Loucy (cell line): ENCODE measurements around the gene SUSD6.
A peak's percentile ranks its signal among the peaks of the same experiment; 100 is the strongest.

Source experiments
- H2AFZ ChIP-seq: fragments of 200-600 bp; sonication (generic); 2 replicates; pipeline ENCODE4 v1.6.0; 2016; ENCODE audit warnings: antibody characterized with exemption, mild to moderate bottlenecking, low read length, moderate library complexity
- H3F3A ChIP-seq: fragments of 200-600 bp; 2 replicates; pipeline ENCODE4 v1.6.0; 2016; ENCODE audit warnings: antibody characterized with exemption, low read depth, mild to moderate bottlenecking
- H3K27me3 ChIP-seq: fragments of 200-600 bp; sonication (generic); 2 replicates; pipeline ENCODE4 v1.6.1; 2014; ENCODE audit warnings: low read length, mild to moderate bottlenecking; ENCODE audit not compliant: insufficient read depth, poor library complexity, severe bottlenecking
- H3K36me3 ChIP-seq: fragments of 200-600 bp; sonication (generic); 2 replicates; pipeline ENCODE4 v1.6.1; 2016; ENCODE audit warnings: low read length; ENCODE audit not compliant: insufficient read depth
- H3K4me1 ChIP-seq: fragments of 200-600 bp; sonication (generic); 2 replicates; pipeline ENCODE4 v1.5.1; 2014; ENCODE audit warnings: low read length, mild to moderate bottlenecking; ENCODE audit not compliant: insufficient read depth, poor library complexity, severe bottlenecking
- H3K4me2 ChIP-seq: fragments of 200-600 bp; sonication (generic); 2 replicates; pipeline ENCODE4 v1.6.0; 2014; ENCODE audit warnings: antibody characterized with exemption, low read length, low read depth, mild to moderate bottlenecking; ENCODE audit not compliant: poor library complexity, severe bottlenecking
- H3K4me3 ChIP-seq: fragments of 200-600 bp; sonication (generic); 2 replicates; pipeline ENCODE4 v1.5.1; 2014; ENCODE audit warnings: low read length, mild to moderate bottlenecking, mixed read lengths; ENCODE audit not compliant: poor library complexity, severe bottlenecking
- H3K79me2 ChIP-seq: fragments of 200-600 bp; sonication (generic); 2 replicates; pipeline ENCODE4 v1.6.1; 2014; ENCODE audit warnings: low read length; ENCODE audit not compliant: insufficient read depth
- H3K9ac ChIP-seq: fragments of 200-600 bp; sonication (generic); 2 replicates; pipeline ENCODE4 v1.6.0; 2014; ENCODE audit warnings: mild to moderate bottlenecking, low read depth, low read length, moderate library complexity; ENCODE audit not compliant: poor library complexity, severe bottlenecking
- H3K9me2 ChIP-seq: fragments of 200-600 bp; sonication (generic); replicated peaks from 2 replicates; pipeline ENCODE4 v1.6.1; 2016; ENCODE audit warnings: low read depth, low read length, mixed read lengths
- H3K9me3 ChIP-seq: fragments of 200-600 bp; sonication (generic); 2 replicates; pipeline ENCODE4 v1.6.1; 2014; ENCODE audit warnings: mild to moderate bottlenecking, antibody characterized with exemption, low read length, low read depth; ENCODE audit not compliant: insufficient read depth
- H4K20me1 ChIP-seq: fragments of 200-600 bp; sonication (generic); 2 replicates; pipeline ENCODE4 v1.6.0; 2014; ENCODE audit warnings: antibody characterized with exemption, low read length, mild to moderate bottlenecking; ENCODE audit not compliant: insufficient read depth, poor library complexity, severe bottlenecking
- EZH2phosphoT487 ChIP-seq: fragments of 200-600 bp; IDR thresholded peaks from 2 replicates; pipeline ENCODE4 v1.6.1; 2018; ENCODE audit warnings: antibody characterized with exemption, mild to moderate bottlenecking, moderate library complexity, borderline replicate concordance
- TF ChIP-seq, protein P1 (sequence below): fragments of 200-600 bp; sonication (generic); conservative IDR thresholded peaks from 2 replicates; pipeline ENCODE4 v1.5.1; 2014; ENCODE audit warnings: mild to moderate bottlenecking, antibody characterized with exemption, low read length

Gene SUSD6

DNA sequence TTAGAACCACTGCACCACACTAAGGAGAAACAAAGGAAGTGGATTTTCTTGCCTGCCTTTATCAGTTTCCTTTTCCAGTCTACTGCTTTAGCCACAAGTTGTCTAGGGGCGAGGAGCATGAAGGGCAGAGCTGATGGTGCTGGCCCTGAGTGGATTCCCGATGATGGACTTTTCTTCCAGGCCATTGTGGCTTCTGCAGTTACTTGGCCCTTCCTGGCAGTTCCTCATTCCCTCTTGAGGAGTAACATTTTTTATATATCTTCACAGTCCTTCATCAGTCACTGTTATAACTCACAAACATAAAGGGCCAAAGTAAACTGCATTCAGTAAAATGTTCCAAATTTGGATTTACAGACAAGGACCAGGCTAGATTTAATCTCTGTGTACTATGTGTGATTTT is 94.3 kb downstream of the SUSD6 start:
- Histone ChIP-seq H3K9ac (peak overlapping the region; percentile 39), H3F3A (peaks cover 5% of the 10 kb centered on the region; the same call in 1 of the 2 replicates), H3K4me3 (peak overlapping the region; percentile 19), H3K9me2 (no peaks in the 10 kb centered on the region), H3K79me2 (peaks cover 34% of the 10 kb centered on the region), H3K36me3 (peaks cover 58% of the 10 kb centered on the region; the same call in 1 of the 2 replicates), H2AFZ (no peak overlapping the region), H3K27me3 (no peaks in the 10 kb centered on the region), H3K4me1 (peaks cover 54% of the 10 kb centered on the region), H3K4me2 (peak overlapping the region; percentile 57), H4K20me1 (no peaks in the 10 kb centered on the region), H3K9me3 (no peaks in the 10 kb centered on the region)
- TF ChIP-seq EZH2phosphoT487: no peak
- TF ChIP-seq, protein P1, sequence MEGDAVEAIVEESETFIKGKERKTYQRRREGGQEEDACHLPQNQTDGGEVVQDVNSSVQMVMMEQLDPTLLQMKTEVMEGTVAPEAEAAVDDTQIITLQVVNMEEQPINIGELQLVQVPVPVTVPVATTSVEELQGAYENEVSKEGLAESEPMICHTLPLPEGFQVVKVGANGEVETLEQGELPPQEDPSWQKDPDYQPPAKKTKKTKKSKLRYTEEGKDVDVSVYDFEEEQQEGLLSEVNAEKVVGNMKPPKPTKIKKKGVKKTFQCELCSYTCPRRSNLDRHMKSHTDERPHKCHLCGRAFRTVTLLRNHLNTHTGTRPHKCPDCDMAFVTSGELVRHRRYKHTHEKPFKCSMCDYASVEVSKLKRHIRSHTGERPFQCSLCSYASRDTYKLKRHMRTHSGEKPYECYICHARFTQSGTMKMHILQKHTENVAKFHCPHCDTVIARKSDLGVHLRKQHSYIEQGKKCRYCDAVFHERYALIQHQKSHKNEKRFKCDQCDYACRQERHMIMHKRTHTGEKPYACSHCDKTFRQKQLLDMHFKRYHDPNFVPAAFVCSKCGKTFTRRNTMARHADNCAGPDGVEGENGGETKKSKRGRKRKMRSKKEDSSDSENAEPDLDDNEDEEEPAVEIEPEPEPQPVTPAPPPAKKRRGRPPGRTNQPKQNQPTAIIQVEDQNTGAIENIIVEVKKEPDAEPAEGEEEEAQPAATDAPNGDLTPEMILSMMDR: no peak

DNA sequence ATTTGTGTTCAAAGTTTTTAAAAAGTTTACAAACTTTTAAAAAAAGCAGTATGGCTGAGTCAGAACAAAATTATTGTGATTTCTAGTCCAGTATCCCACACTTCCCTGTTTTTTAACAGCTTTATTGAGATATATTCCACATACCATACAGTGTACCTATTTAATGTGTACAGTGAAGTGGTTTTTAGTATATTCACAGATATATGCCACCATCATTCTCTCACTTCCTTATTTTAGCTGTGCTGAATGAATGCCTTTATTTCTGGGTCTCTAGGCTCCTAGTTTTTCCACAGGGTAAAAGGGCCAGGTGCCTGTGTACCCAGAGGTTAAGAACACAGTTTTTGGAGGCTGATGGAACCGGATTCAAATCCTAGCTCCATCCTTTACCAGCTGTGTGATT is 96.7 kb downstream of the SUSD6 start:
- no peak overlapping the region for H2AFZ ChIP-seq
- H3K27me3 ChIP-seq: no peaks in the 10 kb centered on the region
- H3K4me2 ChIP-seq: no peak overlapping the region
- no peak for TF ChIP-seq EZH2phosphoT487
- TF ChIP-seq, protein P1: no peak
- H3K4me1 ChIP-seq: peaks cover 46% of the 10 kb centered on the region
- peaks cover 74% of the 10 kb centered on the region; the same call in 1 of the 2 replicates for H3K36me3 ChIP-seq
- no peaks in the 10 kb centered on the region for H3K9me2 ChIP-seq
- H3K79me2 ChIP-seq: peaks cover 19% of the 10 kb centered on the region
- no peaks in the 10 kb centered on the region for H3F3A ChIP-seq
- H3K9me3 ChIP-seq: no peaks in the 10 kb centered on the region
- no peaks in the 10 kb centered on the region for H4K20me1 ChIP-seq
- no peak overlapping the region for H3K4me3 ChIP-seq
- H3K9ac ChIP-seq: no peak overlapping the region

DNA sequence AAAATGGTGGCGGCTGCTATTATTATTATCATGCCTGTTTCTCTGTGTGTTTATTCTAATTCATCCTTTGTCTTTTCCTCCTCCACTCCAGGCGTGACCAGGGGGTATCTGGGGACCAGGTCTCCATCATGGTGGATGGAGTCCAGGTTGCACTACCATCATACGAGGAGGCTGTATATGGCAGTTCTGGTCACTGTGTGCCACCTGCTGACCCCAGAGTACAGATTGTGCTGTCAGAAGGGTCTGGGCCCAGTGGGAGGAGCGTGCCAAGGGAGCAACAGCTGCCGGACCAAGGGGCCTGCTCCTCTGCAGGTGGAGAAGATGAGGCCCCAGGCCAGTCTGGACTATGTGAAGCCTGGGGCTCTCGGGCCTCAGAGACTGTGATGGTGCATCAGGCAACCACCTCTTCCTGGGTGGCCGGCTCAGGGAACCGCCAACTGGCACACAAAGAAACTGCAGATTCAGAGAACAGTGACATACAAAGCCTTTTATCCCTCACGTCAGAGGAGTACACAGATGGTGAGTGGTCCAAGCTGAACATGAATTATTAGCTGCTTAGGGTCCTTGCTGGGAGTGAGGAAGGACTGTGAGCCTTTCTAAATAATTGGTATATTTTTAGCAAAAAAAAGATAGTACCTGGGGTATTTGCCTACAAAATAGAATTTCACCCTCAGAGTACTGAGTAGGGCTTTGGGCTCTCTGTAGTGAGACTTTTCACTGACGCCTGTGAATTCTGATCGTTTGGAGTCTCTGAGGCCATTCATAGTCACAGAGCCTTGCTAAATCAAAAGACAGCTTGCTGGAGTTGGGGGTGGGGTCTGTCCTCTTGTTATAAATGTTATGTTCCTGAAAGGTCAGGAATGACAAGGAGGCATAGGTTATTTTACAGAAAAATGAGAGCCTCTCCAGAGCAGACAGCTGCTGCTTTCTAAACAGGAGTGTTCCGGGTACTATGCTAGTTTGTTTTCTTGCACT is 97.5 kb downstream of the SUSD6 start:
- Histone ChIP-seq H3K4me3 (no peak overlapping the region), H3K9ac (no peak overlapping the region), H3K4me1 (peaks cover 46% of the 10 kb centered on the region), H3K79me2 (peaks cover 10% of the 10 kb centered on the region), H3K4me2 (no peak overlapping the region), H3F3A (no peaks in the 10 kb centered on the region), H4K20me1 (no peaks in the 10 kb centered on the region), H3K9me2 (no peaks in the 10 kb centered on the region), H3K9me3 (no peaks in the 10 kb centered on the region), H3K36me3 (peaks cover 81% of the 10 kb centered on the region; the same call in 1 of the 2 replicates), H3K27me3 (no peaks in the 10 kb centered on the region), H2AFZ (no peak overlapping the region)
- TF ChIP-seq, protein P1: peak; percentile 56
- no peak for TF ChIP-seq EZH2phosphoT487
